Esophagus muscularis mucosa (tissue), 4 donors: ENCODE measurements around the gene AQP6. TPM values are rescaled to one million over a fixed set of nuclear protein-coding genes. Genes with fewer than 3 reads are reported as not detected.

Source experiments
- DNase-seq: peaks from one replicate; pipeline ENCODE4 v3.0.0-alpha.2; 2017; ENCODE audit errors: extremely low spot score
- H3K27ac ChIP-seq, 4 donors: fragments of 200-600 bp; sonication (generic); replicated peaks in 1 of 4; 1 replicate in 3 of 4; 2 replicates in 1 of 4; pipeline ENCODE4 v1.5.1; 2016 to 2019; ENCODE audit warnings: mild to moderate bottlenecking in 1 of 4
- H3K27me3 ChIP-seq, 4 donors: fragments of 200-600 bp; sonication (generic); one replicate each; pipeline versions ENCODE4 v1.5.1 to v1.6.0; 2016 to 2019
- H3K36me3 ChIP-seq, 4 donors: fragments of 200-600 bp; sonication (generic); one replicate each; pipeline ENCODE4 v1.5.1; 2016 to 2019
- H3K4me1 ChIP-seq, 4 donors: fragments of 200-600 bp; sonication (generic); one replicate each; pipeline ENCODE4 v1.5.1; 2016 to 2019
- H3K4me3 ChIP-seq, 4 donors: fragments of 200-600 bp; sonication (generic); 1 replicate in 2 of 4; 2 replicates in 2 of 4; pipeline ENCODE4 v1.5.1; 2016 to 2019; ENCODE audit warnings: mild to moderate bottlenecking in 4 of 4, moderate library complexity in 1 of 4
- H3K9me3 ChIP-seq, 4 donors: fragments of 200-600 bp; sonication (generic); 1 replicate in 3 of 4; 2 replicates in 1 of 4; pipeline ENCODE4 v1.5.1; 2016 to 2019
- EP300 ChIP-seq: sonication (generic); formaldehyde crosslinking; IDR thresholded peaks from one replicate; pipeline ENCODE4 v1.6.1; 2017; ENCODE audit warnings: antibody characterized with exemption
- POLR2A ChIP-seq: fragments of 450-650 bp; IDR thresholded peaks from one replicate; pipeline ENCODE4 v1.6.1; 2017; ENCODE audit warnings: antibody characterized with exemption, moderate library complexity, mild to moderate bottlenecking, low read depth
- POLR2AphosphoS5 ChIP-seq, 2 donors: sonication (generic); formaldehyde crosslinking; IDR thresholded peaks; one replicate each; pipeline ENCODE4 v1.6.1; 2017; ENCODE audit warnings: antibody characterized with exemption in 2 of 2
- WGBS: methylation state at CpG from one replicate; pipeline ENCODE4 v1.1.5; 2018; 5-methylcytosine and 5-hydroxymethylcytosine counted together
- intact Hi-C: fragments of 100-400 bp; cut with DNase I; formaldehyde crosslinking; loops from one replicate; pipeline ENCODE4 v1.15.1; 2023
- total RNA-seq, 4 donors: library from RNA; depleted of rRNA; stranded (reverse); fragments of >200 nt; gene quantifications; one replicate each; pipeline versions ENCODE4 v1.1.0 to v1.2.1, GENCODE V29; 2016
- TF ChIP-seq, protein P1 (sequence below), 3 experiments: fragments of 200-600 bp in 2 of 3; fragments of 450-650 bp in 1 of 3; sonication (generic) in 2 of 3; IDR thresholded peaks; one replicate each; pipeline ENCODE4 v1.5.1; 2017 to 2019; ENCODE audit warnings: antibody characterized with exemption in 3 of 3, mild to moderate bottlenecking in 2 of 3, moderate library complexity in 1 of 3

AQP6 gene
- total RNA-seq, 4 donors from 2014 or later: 0.11 TPM; not detected in 3

DNA sequence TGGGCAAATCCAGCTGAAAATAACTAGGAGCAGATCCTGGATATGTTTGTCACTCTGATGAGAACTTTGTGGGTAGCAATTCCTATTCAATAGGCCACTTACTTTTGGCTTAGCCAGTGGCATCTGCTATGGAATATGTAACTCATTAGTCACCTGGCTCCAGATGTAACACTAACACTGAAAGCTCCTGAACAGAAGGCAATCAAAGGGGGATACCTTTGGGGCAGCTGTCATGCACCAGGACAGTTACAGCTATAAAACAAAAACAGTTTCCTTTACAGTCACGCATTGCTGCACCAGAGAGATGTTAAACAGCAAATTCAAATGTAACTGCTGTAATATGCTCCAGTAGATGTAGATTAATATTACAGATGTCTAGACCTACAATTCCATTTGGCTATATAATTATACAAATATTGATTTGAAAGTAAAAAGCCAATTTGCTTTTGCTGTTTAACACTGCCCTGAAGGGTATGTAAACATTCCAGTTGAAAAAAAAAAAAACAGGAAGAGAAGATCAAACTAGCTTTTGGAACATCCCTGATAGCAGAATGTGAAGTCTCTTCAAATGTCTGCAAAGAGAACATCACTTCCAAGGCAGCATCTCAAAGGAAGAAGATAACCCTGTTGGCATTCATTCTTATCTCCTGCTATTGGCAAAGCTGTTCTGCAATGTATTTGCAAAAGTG, 34.2 kb downstream of the AQP6 start:
- peaks cover 0 to 41% (median 36%) of the 10 kb centered on the region in 4 donors for H3K4me1 ChIP-seq
- 43% methylated on average over 1 of the region's 1 CpG for WGBS
- H3K36me3 ChIP-seq: peaks cover 0 to 9% (median 0%) of the 10 kb centered on the region in 4 donors
- DNase-seq: peak; percentile 21
- TF ChIP-seq, protein P1, sequence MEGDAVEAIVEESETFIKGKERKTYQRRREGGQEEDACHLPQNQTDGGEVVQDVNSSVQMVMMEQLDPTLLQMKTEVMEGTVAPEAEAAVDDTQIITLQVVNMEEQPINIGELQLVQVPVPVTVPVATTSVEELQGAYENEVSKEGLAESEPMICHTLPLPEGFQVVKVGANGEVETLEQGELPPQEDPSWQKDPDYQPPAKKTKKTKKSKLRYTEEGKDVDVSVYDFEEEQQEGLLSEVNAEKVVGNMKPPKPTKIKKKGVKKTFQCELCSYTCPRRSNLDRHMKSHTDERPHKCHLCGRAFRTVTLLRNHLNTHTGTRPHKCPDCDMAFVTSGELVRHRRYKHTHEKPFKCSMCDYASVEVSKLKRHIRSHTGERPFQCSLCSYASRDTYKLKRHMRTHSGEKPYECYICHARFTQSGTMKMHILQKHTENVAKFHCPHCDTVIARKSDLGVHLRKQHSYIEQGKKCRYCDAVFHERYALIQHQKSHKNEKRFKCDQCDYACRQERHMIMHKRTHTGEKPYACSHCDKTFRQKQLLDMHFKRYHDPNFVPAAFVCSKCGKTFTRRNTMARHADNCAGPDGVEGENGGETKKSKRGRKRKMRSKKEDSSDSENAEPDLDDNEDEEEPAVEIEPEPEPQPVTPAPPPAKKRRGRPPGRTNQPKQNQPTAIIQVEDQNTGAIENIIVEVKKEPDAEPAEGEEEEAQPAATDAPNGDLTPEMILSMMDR (IDR thresholded peaks at IDR 0.05): no peak
- TF ChIP-seq POLR2A: no peak
- no peak for TF ChIP-seq POLR2AphosphoS5 (IDR thresholded peaks at IDR 0.05)
- no peak for TF ChIP-seq EP300
- H3K9me3 ChIP-seq: no peaks in the 10 kb centered on the region
- no peaks in the 10 kb centered on the region for H3K27me3 ChIP-seq
- no peak overlapping the region for H3K4me3 ChIP-seq
- intact Hi-C loops: no loop called here
- H3K27ac ChIP-seq: peak overlapping the region in 2 of 4 donors; percentile 60

DNA sequence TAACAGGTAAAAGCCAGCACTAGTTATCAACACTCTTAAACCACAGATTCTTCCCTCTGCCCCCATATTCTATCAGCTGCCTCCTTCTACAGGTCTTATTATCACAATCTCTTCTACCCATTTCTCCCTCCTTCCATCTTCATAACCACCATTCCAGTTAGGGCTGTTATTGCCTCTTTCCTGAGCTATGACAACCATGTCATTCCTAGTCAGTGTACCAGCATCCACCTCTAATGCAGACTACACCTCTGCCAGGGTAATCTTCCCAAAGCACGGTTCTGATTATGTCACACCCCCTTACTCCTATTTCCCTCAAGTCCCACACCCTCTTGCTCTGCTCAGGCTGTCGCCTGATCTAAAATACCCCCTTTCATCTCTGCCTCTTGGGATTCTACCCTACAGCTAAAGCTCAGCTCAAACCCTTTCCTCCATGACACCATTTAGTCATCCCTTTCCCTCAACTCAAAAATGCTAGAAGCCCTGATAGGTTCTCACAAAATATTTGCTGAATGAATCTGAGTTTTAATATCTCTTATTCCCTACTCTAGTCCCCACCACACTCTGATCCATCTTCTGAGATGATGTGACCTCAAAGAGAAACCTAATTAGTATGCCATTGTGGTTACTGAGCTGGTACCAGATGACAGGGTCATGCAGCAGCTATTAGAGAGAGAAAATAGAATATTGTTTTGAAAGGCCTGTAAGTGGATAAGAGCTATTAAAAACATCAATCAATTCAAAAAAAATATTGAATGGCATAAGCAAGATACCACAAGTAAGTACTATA, 40.8 kb downstream of the AQP6 start:
- H3K9me3 ChIP-seq: no peaks in the 10 kb centered on the region
- WGBS: 92% methylated on average over 2 of the region's 2 CpGs
- peaks cover 8 to 25% (median 23%) of the 10 kb centered on the region in 4 donors for H3K4me1 ChIP-seq
- peaks cover 0 to 7% (median 2%) of the 10 kb centered on the region in 4 donors for H3K36me3 ChIP-seq
- no peaks in the 10 kb centered on the region for H3K27me3 ChIP-seq
- TF ChIP-seq EP300: no peak
- no peak for TF ChIP-seq POLR2AphosphoS5 (IDR thresholded peaks at IDR 0.05)
- TF ChIP-seq, protein P1 (IDR thresholded peaks at IDR 0.05): no peak
- no peak for TF ChIP-seq POLR2A
- no peak overlapping the region for H3K4me3 ChIP-seq
- DNase-seq: no peak
- intact Hi-C loops: no loop called here
- no peak overlapping the region for H3K27ac ChIP-seq

DNA sequence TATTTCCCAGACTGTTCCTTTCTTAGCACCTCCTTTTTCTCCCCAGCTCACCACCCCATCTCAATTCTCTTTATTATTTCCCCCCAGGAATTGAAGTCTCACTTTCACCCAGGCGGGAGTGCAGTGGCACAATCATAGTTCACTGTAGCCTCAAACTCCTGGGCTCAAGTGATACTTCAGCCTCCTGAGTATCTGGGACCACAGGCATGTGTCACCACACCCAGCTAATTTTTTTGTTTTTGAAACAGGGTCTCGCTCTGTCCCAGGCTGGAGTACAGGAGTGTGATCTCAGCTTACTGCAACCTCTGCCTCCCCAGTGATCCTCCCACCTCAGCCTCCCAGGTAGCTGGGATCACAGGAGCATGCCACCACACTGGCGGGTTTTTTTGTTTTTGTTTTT, 41.6 kb downstream of the AQP6 start:
- no peaks in the 10 kb centered on the region for H3K9me3 ChIP-seq
- H3K4me1 ChIP-seq: peaks cover 11 to 26% (median 24%) of the 10 kb centered on the region in 4 donors
- intact Hi-C loops: no loop called here
- H3K36me3 ChIP-seq: peaks cover 0 to 7% (median 2%) of the 10 kb centered on the region in 4 donors
- no peak overlapping the region for H3K27ac ChIP-seq
- no peak for DNase-seq
- WGBS: 98% methylated on average over 3 of the region's 3 CpGs
- no peak overlapping the region for H3K4me3 ChIP-seq
- no peak for TF ChIP-seq POLR2AphosphoS5 (IDR thresholded peaks at IDR 0.05)
- TF ChIP-seq, protein P1 (IDR thresholded peaks at IDR 0.05): no peak
- no peak for TF ChIP-seq EP300
- no peak for TF ChIP-seq POLR2A
- no peaks in the 10 kb centered on the region for H3K27me3 ChIP-seq

DNA sequence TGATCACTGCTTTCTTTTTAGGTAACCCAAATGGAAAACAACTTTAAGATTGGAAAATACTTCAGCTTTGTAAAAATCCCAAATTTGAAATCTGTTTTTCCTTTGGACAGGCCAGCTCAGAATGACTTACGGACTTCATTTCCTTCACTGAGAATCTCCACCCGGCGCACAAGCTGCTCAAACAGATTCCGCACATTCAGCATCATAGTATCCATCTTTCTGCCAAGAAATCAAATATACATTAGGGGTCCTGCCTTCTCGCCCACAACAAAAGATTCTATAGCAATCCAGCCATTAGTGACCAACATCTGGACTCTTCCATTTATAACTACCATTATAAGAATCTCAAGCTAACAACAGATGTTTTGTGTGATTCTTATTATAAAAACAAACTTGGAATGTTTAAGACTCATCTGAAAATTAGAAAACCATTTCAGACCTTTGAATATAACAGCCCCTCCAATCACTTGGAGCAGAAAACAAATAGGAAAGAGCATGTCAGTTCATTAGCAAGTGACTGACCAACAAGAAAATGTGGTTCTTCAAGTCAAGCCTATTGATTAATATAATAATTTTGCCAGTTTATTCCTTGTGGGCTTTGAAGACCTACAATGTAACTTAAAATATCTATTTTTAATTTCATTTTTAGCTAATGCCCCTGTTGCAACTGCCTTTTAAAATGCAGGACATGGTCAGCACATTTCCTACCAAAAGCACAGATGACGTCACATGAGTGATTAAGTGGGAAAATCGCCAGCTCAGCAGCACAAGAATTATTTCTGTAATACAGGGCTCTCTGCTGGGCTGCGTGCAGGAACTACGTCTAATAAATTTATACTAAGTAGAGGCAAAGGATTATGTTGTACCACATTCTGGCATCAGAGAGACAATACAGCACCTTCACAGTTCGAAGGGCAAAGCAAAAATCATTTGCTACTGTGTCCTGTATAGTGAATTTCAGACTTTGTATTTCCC, 44.0 kb downstream of the AQP6 start:
- intact Hi-C loops: no loop called here
- peak overlapping the region in 2 of 4 donors; percentile 3 to 19 for H3K4me3 ChIP-seq
- TF ChIP-seq EP300 (no peak), POLR2AphosphoS5 (IDR thresholded peaks at IDR 0.05) (peak; percentile 33 to 42), POLR2A (no peak)
- TF ChIP-seq, protein P1 (IDR thresholded peaks at IDR 0.05): peak in 1 of 3 experiments; percentile 31
- H3K9me3 ChIP-seq: no peaks in the 10 kb centered on the region
- peak overlapping the region; percentile 62 to 76 (median 68) for H3K27ac ChIP-seq
- WGBS: 41% methylated on average over 10 of the region's 10 CpGs
- peak; percentile 94 for DNase-seq
- H3K4me1 ChIP-seq: peaks cover 12 to 36% (median 24%) of the 10 kb centered on the region in 4 donors
- peaks cover 0 to 7% (median 2%) of the 10 kb centered on the region in 4 donors for H3K36me3 ChIP-seq
- H3K27me3 ChIP-seq: no peaks in the 10 kb centered on the region
